HEK293 (cell line): ENCODE results near the gene SEC22C.

Experiments used
- CTCF ChIP-seq: fragments of 450-650 bp; formaldehyde crosslinking; IDR thresholded peaks from 2 replicates; pipeline ENCODE4 v1.5.1; 2016; ENCODE audit warnings: missing biosample characterization, missing genetic modification characterization
- REST ChIP-seq: fragments of 450-650 bp; formaldehyde crosslinking; IDR thresholded peaks from 2 replicates; pipeline ENCODE4 v1.5.1; 2016; ENCODE audit warnings: missing biosample characterization, missing genetic modification characterization
- ZFP3 ChIP-seq: fragments of 450-650 bp; formaldehyde crosslinking; IDR thresholded peaks from 2 replicates; pipeline ENCODE4 v1.5.1; 2016; ENCODE audit warnings: low read depth, missing biosample characterization, missing genetic modification characterization
- ZNF132 ChIP-seq: fragments of 450-650 bp; formaldehyde crosslinking; IDR thresholded peaks from 2 replicates; pipeline ENCODE4 v1.5.1; 2017; ENCODE audit warnings: missing biosample characterization, missing genetic modification characterization, borderline replicate concordance
- ZNF146 ChIP-seq: fragments of 450-650 bp; formaldehyde crosslinking; IDR thresholded peaks from 2 replicates; pipeline ENCODE4 v1.5.1; 2016; ENCODE audit warnings: missing biosample characterization, missing genetic modification characterization
- ZNF184 ChIP-seq: fragments of 450-650 bp; IDR thresholded peaks from 2 replicates; pipeline ENCODE4 v1.5.1; 2018; ENCODE audit warnings: missing biosample characterization, mild to moderate bottlenecking, missing genetic modification characterization
- ZNF274 ChIP-seq, 2 experiments: fragments of 200-500 bp in 1 of 2; fragments of 450-650 bp in 1 of 2; sonication (Bioruptor generic) in 1 of 2; formaldehyde crosslinking in 1 of 2; IDR thresholded peaks; 2 replicates each; pipeline versions ENCODE4 v1.5.1 to v1.6.1; 2014 to 2016; ENCODE audit warnings: borderline replicate concordance in 1 of 2, inconsistent platforms in 1 of 2, low read length in 1 of 2, missing biosample characterization in 1 of 2, missing genetic modification characterization in 1 of 2
- ZNF555 ChIP-seq: fragments of 450-650 bp; formaldehyde crosslinking; conservative IDR thresholded peaks from 2 replicates; pipeline ENCODE4 v1.5.1; 2017; ENCODE audit warnings: missing biosample characterization, mild to moderate bottlenecking, missing genetic modification characterization, inconsistent platforms
- ZNF580 ChIP-seq: fragments of 450-650 bp; formaldehyde crosslinking; IDR thresholded peaks from 2 replicates; pipeline ENCODE4 v1.5.1; 2016; ENCODE audit warnings: missing biosample characterization, missing genetic modification characterization
- ZNF660 ChIP-seq: fragments of 450-650 bp; IDR thresholded peaks from 2 replicates; pipeline ENCODE4 v1.5.1; 2018; ENCODE audit warnings: missing biosample characterization, mild to moderate bottlenecking, missing genetic modification characterization
- ZNF692 ChIP-seq: fragments of 450-650 bp; formaldehyde crosslinking; IDR thresholded peaks from 2 replicates; pipeline ENCODE4 v1.5.1; 2016; ENCODE audit warnings: missing biosample characterization, missing genetic modification characterization
- ZNF747 ChIP-seq: fragments of 450-650 bp; formaldehyde crosslinking; IDR thresholded peaks from 2 replicates; pipeline ENCODE4 v1.5.1; 2016; ENCODE audit warnings: missing biosample characterization, missing genetic modification characterization
- ZNF830 ChIP-seq: fragments of 450-650 bp; IDR thresholded peaks from 2 replicates; pipeline ENCODE4 v1.5.0; 2018; ENCODE audit warnings: missing biosample characterization, missing genetic modification characterization, low read depth, mild to moderate bottlenecking, moderate library complexity

GRCh38 chr3:42515391-42515916 lies 66.3 kb downstream of the SEC22C start:
- no peak for TF ChIP-seq CTCF (tag by site-specific recombination)
- TF ChIP-seq ZNF555 (tag by site-specific recombination), result no peak
- no peak for TF ChIP-seq ZNF274 (IDR thresholded peaks at IDR 0.05; ENCODE audit: low read length)
- TF ChIP-seq ZNF274 (tag by site-specific recombination; IDR thresholded peaks at IDR 0.05; ENCODE audit: borderline replicate concordance), result no peak
- no peak for TF ChIP-seq ZNF146 (tag by site-specific recombination)
- no peak for TF ChIP-seq ZNF580 (tag by site-specific recombination)
- TF ChIP-seq ZNF692, result no peak
- TF ChIP-seq ZFP3 (tag by site-specific recombination), result no peak
- no peak for TF ChIP-seq ZNF132 (tag by site-specific recombination)
- no peak for TF ChIP-seq ZNF660 (tag by site-specific recombination)
- TF ChIP-seq REST (tag by site-specific recombination), result no peak
- TF ChIP-seq ZNF830, result no peak
- TF ChIP-seq ZNF747, result no peak
- TF ChIP-seq ZNF184 (tag by site-specific recombination), result no peak
